Measurements from ENCODE around the gene TMEM200B.

Gene TMEM200B

GRCh38 chr1:29126198-29126597 lies 2.5 kb upstream of the TMEM200B start:
- ATAC-seq (ENCODE audit: insufficient read depth, low read depth) (no peak), DNase-seq (no peak)
- Histone ChIP-seq H2AFZ (ENCODE audit: low read depth, low read length) (no peak overlapping the region), H3K27ac (ENCODE audit: low read length) (no peak overlapping the region), H3K4me2 (ENCODE audit: insufficient read depth, low read length) (no peak overlapping the region), H3K9ac (ENCODE audit: low read depth, low read length) (no peak overlapping the region), H3K9me3 (ENCODE audit: insufficient read depth, low read length, severe bottlenecking) (no peaks in the 10 kb centered on the region), H3K27me3 (ENCODE audit: insufficient read depth, low read length, poor library complexity) (no peaks in the 10 kb centered on the region), H3K4me1 (ENCODE audit: insufficient read depth, low read length) (peaks cover 10% of the 10 kb centered on the region), H3K36me3 (ENCODE audit: insufficient read depth, low read length) (no peaks in the 10 kb centered on the region), H4K20me1 (ENCODE audit: insufficient read depth, low read length) (no peaks in the 10 kb centered on the region), H3K79me2 (ENCODE audit: insufficient read depth, low read length) (no peaks in the 10 kb centered on the region), H3K4me3 (ENCODE audit: low read depth in 1 of 2, low read length in 2 of 2) (no peak overlapping the region)
- no peak for TF ChIP-seq CTCF (IDR thresholded peaks at IDR 0.05; ENCODE audit: borderline replicate concordance, extremely low read depth, low read length, poor library complexity, severe bottlenecking)
- no peak for TF ChIP-seq EZH2 (IDR thresholded peaks at IDR 0.05; ENCODE audit: borderline replicate concordance, low read depth, low read length, severe bottlenecking)

- DNase-seq (no peak), ATAC-seq (ENCODE audit: insufficient read depth, low read depth) (no peak)
- Histone ChIP-seq H3K9me3 (ENCODE audit: insufficient read depth, low read length, severe bottlenecking) (no peaks in the 10 kb centered on the region), H3K4me2 (ENCODE audit: insufficient read depth, low read length) (no peak overlapping the region), H3K9ac (ENCODE audit: low read depth, low read length) (no peak overlapping the region), H4K20me1 (ENCODE audit: insufficient read depth, low read length) (no peaks in the 10 kb centered on the region), H3K27me3 (ENCODE audit: insufficient read depth, low read length, poor library complexity) (no peaks in the 10 kb centered on the region), H3K79me2 (ENCODE audit: insufficient read depth, low read length) (no peaks in the 10 kb centered on the region), H3K36me3 (ENCODE audit: insufficient read depth, low read length) (no peaks in the 10 kb centered on the region), H3K4me3 (ENCODE audit: low read depth in 1 of 2, low read length in 2 of 2) (no peak overlapping the region), H3K27ac (ENCODE audit: low read length) (no peak overlapping the region), H2AFZ (ENCODE audit: low read depth, low read length) (no peak overlapping the region), H3K4me1 (ENCODE audit: insufficient read depth, low read length) (peaks cover 10% of the 10 kb centered on the region)
- TF ChIP-seq EZH2 (IDR thresholded peaks at IDR 0.05; ENCODE audit: borderline replicate concordance, low read depth, low read length, severe bottlenecking), result no peak
- no peak for TF ChIP-seq CTCF (IDR thresholded peaks at IDR 0.05; ENCODE audit: borderline replicate concordance, extremely low read depth, low read length, poor library complexity, severe bottlenecking)
Observed at GRCh38 chr1:29125788-29126187, 2.1 kb upstream of the TMEM200B start.

- Histone ChIP-seq H2AFZ (ENCODE audit: low read depth, low read length) (peak overlapping the region; percentile 67), H4K20me1 (ENCODE audit: insufficient read depth, low read length) (no peaks in the 10 kb centered on the region), H3K4me3 (ENCODE audit: low read depth in 1 of 2, low read length in 2 of 2) (peak overlapping the region in 1 of 2 experiments; percentile 56; a peak in 2 of 4 replicates), H3K9ac (ENCODE audit: low read depth, low read length) (peak overlapping the region; percentile 59), H3K36me3 (ENCODE audit: insufficient read depth, low read length) (no peaks in the 10 kb centered on the region), H3K27ac (ENCODE audit: low read length) (no peak overlapping the region), H3K4me2 (ENCODE audit: insufficient read depth, low read length) (peak overlapping the region; percentile 74), H3K27me3 (ENCODE audit: insufficient read depth, low read length, poor library complexity) (no peaks in the 10 kb centered on the region), H3K79me2 (ENCODE audit: insufficient read depth, low read length) (no peaks in the 10 kb centered on the region), H3K4me1 (ENCODE audit: insufficient read depth, low read length) (peaks cover 10% of the 10 kb centered on the region), H3K9me3 (ENCODE audit: insufficient read depth, low read length, severe bottlenecking) (no peaks in the 10 kb centered on the region)
- TF ChIP-seq CTCF (IDR thresholded peaks at IDR 0.05; ENCODE audit: borderline replicate concordance, extremely low read depth, low read length, poor library complexity, severe bottlenecking) (no peak), EZH2 (IDR thresholded peaks at IDR 0.05; ENCODE audit: borderline replicate concordance, low read depth, low read length, severe bottlenecking) (no peak)
- DNase-seq (no peak), ATAC-seq (ENCODE audit: insufficient read depth, low read depth) (no peak)
Observed at GRCh38 chr1:29125237-29125641, 1.5 kb upstream of the TMEM200B start.

Data from DND-41 (cell line).